ENCODE measurements around the gene ENPP3.

The ENPP3 gene

GRCh38 chr6:131602781-131603312 lies 34.3 kb upstream of the ENPP3 start:
- TF ChIP-seq CTCF (IDR thresholded peaks at IDR 0.05; ENCODE audit: low read depth, low read length, poor library complexity, severe bottlenecking): no peak
- no peak for TF ChIP-seq EZH2phosphoT487 (IDR thresholded peaks at IDR 0.05; ENCODE audit: borderline replicate concordance, low read length)

GRCh38 chr6:131613296-131613925 lies 23.7 kb upstream of the ENPP3 start:
- no peaks in the 10 kb centered on the region for H3K9me3 ChIP-seq (ENCODE audit: control insufficient read depth, insufficient read depth, low read length)
- H3K27me3 ChIP-seq (ENCODE audit: control insufficient read depth, low read length): no peaks in the 10 kb centered on the region
- no peaks in the 10 kb centered on the region for H3K9me2 ChIP-seq (replicated peaks; ENCODE audit: control insufficient read depth, low read length)
- H3K27ac ChIP-seq (ENCODE audit: low read depth, low read length): no peak overlapping the region
- no peaks in the 10 kb centered on the region for H4K20me1 ChIP-seq (ENCODE audit: control insufficient read depth, insufficient read depth, low read depth, low read length)
- TF ChIP-seq CTCF (IDR thresholded peaks at IDR 0.05; ENCODE audit: low read depth, low read length, poor library complexity, severe bottlenecking): no peak
- TF ChIP-seq EZH2phosphoT487 (IDR thresholded peaks at IDR 0.05; ENCODE audit: borderline replicate concordance, low read length): no peak
- H3K4me1 ChIP-seq (ENCODE audit: control insufficient read depth, low read length): no peaks in the 10 kb centered on the region
- no peak overlapping the region for H3K4me3 ChIP-seq (ENCODE audit: low read length)
- peaks cover 82% of the 10 kb centered on the region for H3K36me3 ChIP-seq (ENCODE audit: control insufficient read depth, low read length)
- no peak overlapping the region for H3K4me2 ChIP-seq (ENCODE audit: low read length)
- no peaks in the 10 kb centered on the region for H3F3A ChIP-seq (ENCODE audit: control insufficient read depth, insufficient read depth)
- no peaks in the 10 kb centered on the region for H3K79me2 ChIP-seq (ENCODE audit: control insufficient read depth, low read length)

More at GRCh38 chr6:131602781-131603312, 34.3 kb upstream of the ENPP3 start:
- no peaks in the 10 kb centered on the region for H3K9me2 ChIP-seq (replicated peaks; ENCODE audit: control insufficient read depth, low read length)
- H3K79me2 ChIP-seq (ENCODE audit: control insufficient read depth, low read length): no peaks in the 10 kb centered on the region
- no peak overlapping the region for H3K4me2 ChIP-seq (ENCODE audit: low read length)
- H3K27me3 ChIP-seq (ENCODE audit: control insufficient read depth, low read length): no peaks in the 10 kb centered on the region
- H3K9me3 ChIP-seq (ENCODE audit: control insufficient read depth, insufficient read depth, low read length): no peaks in the 10 kb centered on the region
- no peaks in the 10 kb centered on the region for H3F3A ChIP-seq (ENCODE audit: control insufficient read depth, insufficient read depth)
- peaks cover 81% of the 10 kb centered on the region for H3K36me3 ChIP-seq (ENCODE audit: control insufficient read depth, low read length)
- H3K4me1 ChIP-seq (ENCODE audit: control insufficient read depth, low read length): no peaks in the 10 kb centered on the region
- H3K4me3 ChIP-seq (ENCODE audit: low read length): no peak overlapping the region
- no peaks in the 10 kb centered on the region for H4K20me1 ChIP-seq (ENCODE audit: control insufficient read depth, insufficient read depth, low read depth, low read length)
- no peak overlapping the region for H3K27ac ChIP-seq (ENCODE audit: low read depth, low read length)

- no peak overlapping the region for H3K4me3 ChIP-seq (ENCODE audit: low read length)
- H3K27ac ChIP-seq (ENCODE audit: low read depth, low read length): no peak overlapping the region
- no peaks in the 10 kb centered on the region for H3K9me3 ChIP-seq (ENCODE audit: control insufficient read depth, insufficient read depth, low read length)
- no peak overlapping the region for H3K4me2 ChIP-seq (ENCODE audit: low read length)
- peaks cover 86% of the 10 kb centered on the region for H3K36me3 ChIP-seq (ENCODE audit: control insufficient read depth, low read length)
- no peak for TF ChIP-seq CTCF (IDR thresholded peaks at IDR 0.05; ENCODE audit: low read depth, low read length, poor library complexity, severe bottlenecking)
- no peak for TF ChIP-seq EZH2phosphoT487 (IDR thresholded peaks at IDR 0.05; ENCODE audit: borderline replicate concordance, low read length)
- no peaks in the 10 kb centered on the region for H3K9me2 ChIP-seq (replicated peaks; ENCODE audit: control insufficient read depth, low read length)
- H3F3A ChIP-seq (ENCODE audit: control insufficient read depth, insufficient read depth): no peaks in the 10 kb centered on the region
- no peaks in the 10 kb centered on the region for H4K20me1 ChIP-seq (ENCODE audit: control insufficient read depth, insufficient read depth, low read depth, low read length)
- H3K27me3 ChIP-seq (ENCODE audit: control insufficient read depth, low read length): no peaks in the 10 kb centered on the region
- H3K79me2 ChIP-seq (ENCODE audit: control insufficient read depth, low read length): no peaks in the 10 kb centered on the region
- no peaks in the 10 kb centered on the region for H3K4me1 ChIP-seq (ENCODE audit: control insufficient read depth, low read length)
These were observed 21.8 kb upstream of the ENPP3 start for GRCh38 chr6:131615275-131615674.
